ENCODE measurements around the gene SHISA9. TPM values are rescaled to one million over a fixed set of nuclear protein-coding genes. Genes with fewer than 3 reads are reported as not detected.

Gene SHISA9
- total RNA-seq, 3 donors from 2014 or later (not counting 1 experiment from before 2014, with no cell fraction given): 0.05 TPM; not detected in 2

DNA sequence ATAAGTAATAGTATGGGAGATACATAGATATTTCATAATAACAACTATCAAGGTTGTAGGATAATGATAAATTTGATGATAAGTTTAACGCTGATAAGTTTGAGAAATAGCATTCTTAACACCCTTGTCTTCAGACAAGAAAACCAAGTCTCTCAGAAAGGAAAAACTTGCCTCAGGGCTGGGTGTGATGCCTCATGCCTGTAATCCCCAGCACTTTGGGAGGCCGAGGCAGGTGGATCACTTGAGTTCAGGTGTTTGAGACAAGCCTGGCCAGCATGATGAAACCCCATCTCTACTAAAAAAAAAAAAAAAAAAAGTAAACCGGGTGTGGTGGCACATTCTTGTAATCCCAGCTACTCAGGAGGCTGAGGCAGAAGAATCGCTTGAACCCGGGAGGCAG lies 90.7 kb downstream of the SHISA9 start:
- Mint-ChIP-seq H3K36me3 (no peaks in the 10 kb centered on the region), H3K9me3 (peaks cover 2 to 4% of the 10 kb centered on the region in 2 donors), H3K4me3 (no peak overlapping the region), H3K4me1 (no peaks in the 10 kb centered on the region), H3K27me3 (ENCODE audit: low read depth in 2 of 2) (peaks cover 0 to 3% of the 10 kb centered on the region in 2 donors), H3K27ac (no peak overlapping the region)
- no peaks in the 10 kb centered on the region for H3K27me3 ChIP-seq (ENCODE audit: control insufficient read depth, insufficient read depth, low read length)
- H3K4me1 ChIP-seq (ENCODE audit: control insufficient read depth, insufficient read depth, low read length): no peaks in the 10 kb centered on the region
- intact Hi-C loops (cut with micrococcal nuclease): no loop called here
- H3K27ac ChIP-seq (ENCODE audit: low read length): no peak overlapping the region
- ATAC-seq (no peak), DNase-seq (no peak)
- TF ChIP-seq, protein P1, sequence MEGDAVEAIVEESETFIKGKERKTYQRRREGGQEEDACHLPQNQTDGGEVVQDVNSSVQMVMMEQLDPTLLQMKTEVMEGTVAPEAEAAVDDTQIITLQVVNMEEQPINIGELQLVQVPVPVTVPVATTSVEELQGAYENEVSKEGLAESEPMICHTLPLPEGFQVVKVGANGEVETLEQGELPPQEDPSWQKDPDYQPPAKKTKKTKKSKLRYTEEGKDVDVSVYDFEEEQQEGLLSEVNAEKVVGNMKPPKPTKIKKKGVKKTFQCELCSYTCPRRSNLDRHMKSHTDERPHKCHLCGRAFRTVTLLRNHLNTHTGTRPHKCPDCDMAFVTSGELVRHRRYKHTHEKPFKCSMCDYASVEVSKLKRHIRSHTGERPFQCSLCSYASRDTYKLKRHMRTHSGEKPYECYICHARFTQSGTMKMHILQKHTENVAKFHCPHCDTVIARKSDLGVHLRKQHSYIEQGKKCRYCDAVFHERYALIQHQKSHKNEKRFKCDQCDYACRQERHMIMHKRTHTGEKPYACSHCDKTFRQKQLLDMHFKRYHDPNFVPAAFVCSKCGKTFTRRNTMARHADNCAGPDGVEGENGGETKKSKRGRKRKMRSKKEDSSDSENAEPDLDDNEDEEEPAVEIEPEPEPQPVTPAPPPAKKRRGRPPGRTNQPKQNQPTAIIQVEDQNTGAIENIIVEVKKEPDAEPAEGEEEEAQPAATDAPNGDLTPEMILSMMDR (IDR thresholded peaks at IDR 0.05): no peak
- no peaks in the 10 kb centered on the region for H3K36me3 ChIP-seq (ENCODE audit: control insufficient read depth, insufficient read depth, low read length)
- H3K9me3 ChIP-seq (ENCODE audit: control insufficient read depth, insufficient read depth, low read length): no peaks in the 10 kb centered on the region
- WGBS (ENCODE audit: insufficient coverage): 92% methylated on average over 4 of the region's 5 CpGs
- no peak overlapping the region for H3K4me3 ChIP-seq (ENCODE audit: low read length)

DNA sequence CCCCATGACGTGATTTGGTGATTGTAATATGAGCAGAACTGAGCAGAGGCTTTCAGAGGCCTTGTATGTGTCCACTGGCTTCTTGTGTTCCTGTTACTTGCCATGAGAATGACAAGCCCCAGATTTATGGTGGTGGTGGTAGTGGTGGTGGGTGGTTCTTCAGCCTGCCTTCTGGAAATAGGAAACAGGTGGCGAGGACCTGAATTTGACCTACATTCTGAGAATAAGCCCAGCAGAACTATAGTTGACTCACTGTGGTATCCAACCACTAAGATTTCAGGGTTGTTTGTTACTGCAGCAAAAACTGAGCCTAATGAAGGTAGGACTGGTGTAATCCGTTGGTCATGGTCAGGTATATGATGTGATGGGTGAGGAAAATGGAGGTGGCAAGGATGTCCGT lies 93.0 kb downstream of the SHISA9 start:
- ATAC-seq (no peak), DNase-seq (no peak)
- H3K27ac Mint-ChIP-seq: no peak overlapping the region
- no peaks in the 10 kb centered on the region for H3K36me3 ChIP-seq (ENCODE audit: control insufficient read depth, insufficient read depth, low read length)
- peaks cover 2 to 4% of the 10 kb centered on the region in 2 donors for H3K9me3 Mint-ChIP-seq
- H3K9me3 ChIP-seq (ENCODE audit: control insufficient read depth, insufficient read depth, low read length): no peaks in the 10 kb centered on the region
- no peaks in the 10 kb centered on the region for H3K27me3 ChIP-seq (ENCODE audit: control insufficient read depth, insufficient read depth, low read length)
- no peak overlapping the region for H3K4me3 ChIP-seq (ENCODE audit: low read length)
- H3K27ac ChIP-seq (ENCODE audit: low read length): no peak overlapping the region
- H3K4me3 Mint-ChIP-seq: no peak overlapping the region
- no peaks in the 10 kb centered on the region for H3K4me1 Mint-ChIP-seq
- intact Hi-C loops (cut with micrococcal nuclease): no loop called here
- no peaks in the 10 kb centered on the region for H3K4me1 ChIP-seq (ENCODE audit: control insufficient read depth, insufficient read depth, low read length)
- TF ChIP-seq, protein P1 (IDR thresholded peaks at IDR 0.05): no peak
- no peaks in the 10 kb centered on the region for H3K36me3 Mint-ChIP-seq
- 48% methylated on average over 4 of the region's 4 CpGs for WGBS (ENCODE audit: insufficient coverage)
- no peaks in the 10 kb centered on the region for H3K27me3 Mint-ChIP-seq (ENCODE audit: low read depth in 2 of 2)

DNA sequence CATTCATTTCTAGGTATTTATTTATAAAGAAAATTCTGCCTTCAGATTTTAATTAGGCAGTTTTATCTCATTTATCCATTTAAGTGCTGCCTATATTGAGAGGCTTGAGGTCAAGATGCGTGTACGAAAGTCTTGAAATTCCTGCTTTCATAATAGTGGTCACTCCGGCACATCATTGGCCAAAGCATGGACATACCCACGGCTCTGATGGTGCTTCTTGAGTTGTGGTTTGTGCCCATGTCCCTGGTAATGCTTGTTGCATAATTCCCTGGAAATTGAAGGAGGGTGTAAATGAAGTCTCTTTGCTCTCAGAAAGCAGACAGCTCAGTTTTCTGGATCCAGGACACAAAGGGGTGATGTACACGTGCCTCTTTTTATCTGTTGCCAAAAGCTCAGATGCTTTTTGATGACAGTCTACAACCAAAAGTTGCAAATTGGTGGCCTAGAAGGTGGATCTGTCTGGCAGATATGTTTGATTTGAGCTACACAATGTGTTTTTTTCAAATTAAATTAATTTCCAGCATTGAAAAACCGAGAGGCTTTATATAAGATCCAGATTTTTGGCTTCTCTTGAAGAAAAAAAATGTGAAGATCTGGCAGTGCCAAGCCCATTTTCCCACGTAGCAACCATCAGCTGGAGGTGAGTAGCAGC lies 94.4 kb downstream of the SHISA9 start:
- DNase-seq: no peak
- intact Hi-C loops (cut with micrococcal nuclease): no loop called here

More for the DNA sequence above, 94.4 kb downstream of the SHISA9 start:
- no peaks in the 10 kb centered on the region for H3K27me3 ChIP-seq (ENCODE audit: control insufficient read depth, insufficient read depth, low read length)
- no peak overlapping the region for H3K27ac Mint-ChIP-seq
- no peaks in the 10 kb centered on the region for H3K4me1 ChIP-seq (ENCODE audit: control insufficient read depth, insufficient read depth, low read length)
- H3K27me3 Mint-ChIP-seq (ENCODE audit: low read depth in 2 of 2): no peaks in the 10 kb centered on the region
- no peaks in the 10 kb centered on the region for H3K4me1 Mint-ChIP-seq
- no peak overlapping the region for H3K4me3 ChIP-seq (ENCODE audit: low read length)
- H3K9me3 ChIP-seq (ENCODE audit: control insufficient read depth, insufficient read depth, low read length): no peaks in the 10 kb centered on the region
- H3K9me3 Mint-ChIP-seq: peaks cover 0 to 2% of the 10 kb centered on the region in 2 donors
- ATAC-seq: no peak
- H3K36me3 ChIP-seq (ENCODE audit: control insufficient read depth, insufficient read depth, low read length): no peaks in the 10 kb centered on the region
- 72% methylated on average over 7 of the region's 7 CpGs for WGBS (ENCODE audit: insufficient coverage)
- H3K36me3 Mint-ChIP-seq: no peaks in the 10 kb centered on the region
- H3K4me3 Mint-ChIP-seq: no peak overlapping the region
- TF ChIP-seq, protein P1 (IDR thresholded peaks at IDR 0.05): no peak
- H3K27ac ChIP-seq (ENCODE audit: low read length): no peak overlapping the region
